Skeletal muscle tissue (tissue), 4 donors: ENCODE data around the gene ID1. TPM values are rescaled to one million over a fixed set of nuclear protein-coding genes. Genes with fewer than 3 reads are reported as not detected.

Experiments
- H3K27ac ChIP-seq: one replicate; pipeline ENCODE4 v1.7.0; 2013; ENCODE audit warnings: mild to moderate bottlenecking, low read depth, low read length, inconsistent platforms
- H3K27me3 ChIP-seq, 3 donors: one replicate each; pipeline ENCODE4 v1.7.0; 2013; ENCODE audit warnings: low read length in 3 of 3; ENCODE audit not compliant: control insufficient read depth in 3 of 3, insufficient read depth in 3 of 3
- H3K36me3 ChIP-seq, 3 donors: one replicate each; pipeline ENCODE4 v1.7.0; 2013; ENCODE audit warnings: low read length in 3 of 3; ENCODE audit not compliant: control insufficient read depth in 3 of 3, insufficient read depth in 3 of 3
- H3K4me1 ChIP-seq, 3 donors: one replicate each; pipeline ENCODE4 v1.7.0; 2013; ENCODE audit warnings: low read length in 3 of 3, mild to moderate bottlenecking in 3 of 3; ENCODE audit not compliant: control insufficient read depth in 3 of 3, insufficient read depth in 3 of 3
- H3K4me3 ChIP-seq, 3 donors: one replicate each; pipeline ENCODE4 v1.7.0; 2013; ENCODE audit warnings: low read length in 3 of 3
- H3K9ac ChIP-seq, 3 donors: one replicate each; pipeline ENCODE4 v1.7.0; 2013; ENCODE audit warnings: low read length in 3 of 3, mild to moderate bottlenecking in 3 of 3, moderate library complexity in 2 of 3, low read depth in 1 of 3
- H3K9me3 ChIP-seq, 3 donors: one replicate each; pipeline ENCODE4 v1.7.0; 2013; ENCODE audit warnings: low read length in 3 of 3; ENCODE audit not compliant: control insufficient read depth in 3 of 3
- total RNA-seq: library from RNA; depleted of rRNA; stranded (reverse); fragments of >200 nt; gene quantifications from one replicate; pipeline ENCODE4 v1.2.3, GENCODE V29; 2014
- donor health status: Osteomylitis.

The ID1 gene
- total RNA-seq, 1 donor from 2014 or later = 136 TPM

DNA sequence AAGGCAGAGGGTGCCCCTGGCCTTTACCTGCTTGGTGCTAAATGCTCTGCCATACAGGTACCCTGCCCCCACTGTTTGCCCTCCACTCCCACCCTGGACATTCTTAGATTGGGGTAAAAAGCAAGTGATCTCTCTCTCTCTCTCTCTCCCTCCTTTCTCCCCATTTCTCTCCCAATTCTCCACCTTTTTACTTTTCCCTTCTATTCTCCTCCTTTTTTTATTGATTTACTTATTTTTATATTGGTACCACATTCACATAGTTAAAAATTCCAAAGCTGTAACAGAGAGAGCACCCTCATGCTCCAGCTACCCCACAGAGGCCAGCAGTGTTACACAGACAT, 37.7 kb upstream of the ID1 start:
- Histone ChIP-seq H3K27me3 (no peaks in the 10 kb centered on the region), H3K36me3 (peaks cover 23 to 43% (median 31%) of the 10 kb centered on the region in 3 donors), H3K9me3 (no peaks in the 10 kb centered on the region), H3K27ac (peak overlapping the region; percentile 19), H3K9ac (no peak overlapping the region), H3K4me3 (no peak overlapping the region), H3K4me1 (peaks cover 21 to 31% (median 29%) of the 10 kb centered on the region in 3 donors)

DNA sequence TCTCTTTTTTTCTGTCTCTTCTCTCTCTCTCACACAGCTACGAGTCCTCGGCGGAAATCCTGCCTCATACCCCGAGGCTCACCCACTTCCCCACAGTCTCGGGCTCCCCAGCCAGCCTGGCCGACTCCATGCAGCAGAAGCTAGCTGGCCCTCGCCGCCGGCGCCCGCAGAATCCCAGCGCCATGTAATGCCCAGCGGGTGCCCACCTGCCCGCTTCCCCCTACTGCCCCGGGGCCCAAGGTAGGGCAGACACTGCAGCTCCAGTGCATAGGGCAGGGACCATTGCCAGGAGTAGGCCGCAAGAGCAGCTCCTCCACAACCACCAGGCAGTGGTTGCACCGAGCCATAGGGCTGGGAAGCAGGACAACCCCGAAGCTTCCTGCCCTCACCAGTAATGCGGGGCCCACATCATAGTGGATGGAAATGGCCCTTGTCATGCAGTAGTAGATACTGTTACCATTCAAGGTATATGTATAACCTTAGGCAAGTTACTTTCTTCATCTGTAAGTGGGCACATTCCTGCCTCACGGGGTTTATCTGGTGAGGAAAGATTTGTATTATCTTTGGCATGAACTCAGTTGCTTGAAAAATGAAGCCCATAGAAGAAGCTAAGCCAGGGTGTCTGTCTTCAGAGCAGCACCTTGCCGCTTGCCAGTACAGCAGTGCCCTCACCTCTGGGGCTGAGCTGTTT, 36.9 kb upstream of the ID1 start:
- no peak overlapping the region for H3K9ac ChIP-seq
- no peaks in the 10 kb centered on the region for H3K9me3 ChIP-seq
- H3K4me3 ChIP-seq = no peak overlapping the region
- peaks cover 21 to 30% (median 27%) of the 10 kb centered on the region in 3 donors for H3K4me1 ChIP-seq
- H3K27me3 ChIP-seq = no peaks in the 10 kb centered on the region
- no peak overlapping the region for H3K27ac ChIP-seq
- H3K36me3 ChIP-seq = peaks cover 16 to 37% (median 24%) of the 10 kb centered on the region in 3 donors

DNA sequence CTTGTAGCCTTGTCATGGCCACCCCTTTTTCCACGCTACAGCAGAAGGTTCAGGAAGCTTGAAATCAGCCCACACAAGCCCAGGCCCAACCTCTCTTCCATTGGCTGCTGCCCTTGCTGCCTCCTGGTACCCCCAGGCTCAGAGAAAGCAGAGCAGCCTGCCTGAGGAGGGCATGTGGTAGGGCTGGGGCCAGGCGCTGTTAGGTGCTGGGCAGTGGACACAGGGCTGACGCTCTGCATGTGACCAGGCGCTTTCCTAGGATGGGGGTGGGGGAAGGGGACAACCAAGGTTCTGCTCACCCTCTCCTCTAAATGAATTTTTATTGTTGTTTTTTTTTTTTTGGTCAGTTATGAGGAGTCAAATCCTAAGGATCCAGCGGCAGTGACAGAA, 36.3 kb upstream of the ID1 start:
- Histone ChIP-seq H3K9me3 (no peaks in the 10 kb centered on the region), H3K9ac (no peak overlapping the region), H3K27ac (no peak overlapping the region), H3K4me3 (no peak overlapping the region), H3K4me1 (peaks cover 27 to 35% (median 32%) of the 10 kb centered on the region in 3 donors), H3K36me3 (peaks cover 16 to 35% (median 21%) of the 10 kb centered on the region in 3 donors), H3K27me3 (no peaks in the 10 kb centered on the region)

DNA sequence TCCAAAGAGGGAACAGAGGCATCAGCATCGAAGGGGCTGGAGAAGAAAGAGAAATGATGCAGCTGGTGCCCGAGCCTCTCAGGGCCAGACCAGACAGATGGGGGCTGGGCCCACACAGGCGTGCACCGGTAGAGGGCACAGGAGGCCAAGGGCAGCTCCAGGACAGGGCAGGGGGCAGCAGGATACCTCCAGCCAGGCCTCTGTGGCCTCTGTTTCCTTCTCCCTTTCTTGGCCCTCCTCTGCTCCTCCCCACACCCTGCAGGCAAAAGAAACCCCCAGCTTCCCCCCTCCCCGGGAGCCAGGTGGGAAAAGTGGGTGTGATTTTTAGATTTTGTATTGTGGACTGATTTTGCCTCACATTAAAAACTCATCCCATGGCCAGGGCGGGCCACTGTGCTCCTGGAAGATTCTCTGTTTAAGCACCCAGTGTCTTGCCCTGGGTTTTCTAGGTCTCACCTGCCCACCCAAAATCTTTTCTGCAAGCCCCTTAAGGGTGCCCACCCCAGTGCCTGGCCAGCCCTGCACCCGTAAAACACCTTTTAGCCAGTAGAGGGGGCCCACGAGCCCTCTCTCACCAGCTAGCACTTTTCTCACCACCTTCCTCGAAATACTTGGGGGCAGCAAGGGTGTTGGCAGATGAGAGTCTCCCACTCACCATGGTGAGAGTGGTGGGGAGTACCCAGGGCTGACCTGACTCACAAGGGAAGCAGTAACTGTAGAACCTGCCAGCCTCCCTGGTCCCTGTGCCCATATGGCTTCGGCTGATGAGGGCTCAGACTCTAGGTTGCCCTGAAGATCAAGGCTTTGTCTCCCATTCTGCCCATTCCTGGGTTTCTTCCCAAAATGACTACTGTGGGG, 35.7 kb upstream of the ID1 start:
- Histone ChIP-seq H3K27me3 (no peaks in the 10 kb centered on the region), H3K4me3 (peak overlapping the region in 1 of 3 donors; percentile 13), H3K4me1 (peaks cover 28 to 38% (median 33%) of the 10 kb centered on the region in 3 donors), H3K27ac (peak overlapping the region; percentile 42), H3K9me3 (no peaks in the 10 kb centered on the region), H3K36me3 (peaks cover 12 to 30% (median 16%) of the 10 kb centered on the region in 3 donors), H3K9ac (peak overlapping the region in 1 of 3 donors; percentile 57)

DNA sequence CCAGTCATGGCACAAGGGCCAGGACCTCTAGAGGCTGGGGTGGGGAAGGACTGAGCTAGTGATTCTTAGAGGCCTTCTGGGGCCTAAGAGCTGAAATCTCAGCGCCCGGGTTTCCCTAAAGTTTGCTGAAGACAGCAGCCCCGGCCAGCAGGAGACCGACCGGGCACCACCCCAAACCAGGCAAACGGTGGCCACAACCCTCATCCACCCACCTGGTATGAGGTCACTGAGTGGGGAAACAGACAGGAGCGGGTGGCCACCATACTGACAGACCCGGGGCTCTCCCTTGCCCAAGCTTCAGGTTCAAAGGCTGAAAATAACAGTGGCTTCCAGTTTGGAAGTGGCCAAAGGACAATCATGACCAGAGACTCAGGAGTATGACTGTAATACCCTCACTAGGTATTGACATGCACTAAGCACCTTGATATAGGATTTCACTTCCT, 35.0 kb upstream of the ID1 start:
- Histone ChIP-seq H3K9ac (peak overlapping the region in 2 of 3 donors; percentile 22 to 57), H3K27ac (peak overlapping the region; percentile 42), H3K9me3 (no peaks in the 10 kb centered on the region), H3K27me3 (no peaks in the 10 kb centered on the region), H3K4me1 (peaks cover 28 to 38% (median 33%) of the 10 kb centered on the region in 3 donors), H3K36me3 (peaks cover 10 to 28% (median 15%) of the 10 kb centered on the region in 3 donors), H3K4me3 (no peak overlapping the region)

DNA sequence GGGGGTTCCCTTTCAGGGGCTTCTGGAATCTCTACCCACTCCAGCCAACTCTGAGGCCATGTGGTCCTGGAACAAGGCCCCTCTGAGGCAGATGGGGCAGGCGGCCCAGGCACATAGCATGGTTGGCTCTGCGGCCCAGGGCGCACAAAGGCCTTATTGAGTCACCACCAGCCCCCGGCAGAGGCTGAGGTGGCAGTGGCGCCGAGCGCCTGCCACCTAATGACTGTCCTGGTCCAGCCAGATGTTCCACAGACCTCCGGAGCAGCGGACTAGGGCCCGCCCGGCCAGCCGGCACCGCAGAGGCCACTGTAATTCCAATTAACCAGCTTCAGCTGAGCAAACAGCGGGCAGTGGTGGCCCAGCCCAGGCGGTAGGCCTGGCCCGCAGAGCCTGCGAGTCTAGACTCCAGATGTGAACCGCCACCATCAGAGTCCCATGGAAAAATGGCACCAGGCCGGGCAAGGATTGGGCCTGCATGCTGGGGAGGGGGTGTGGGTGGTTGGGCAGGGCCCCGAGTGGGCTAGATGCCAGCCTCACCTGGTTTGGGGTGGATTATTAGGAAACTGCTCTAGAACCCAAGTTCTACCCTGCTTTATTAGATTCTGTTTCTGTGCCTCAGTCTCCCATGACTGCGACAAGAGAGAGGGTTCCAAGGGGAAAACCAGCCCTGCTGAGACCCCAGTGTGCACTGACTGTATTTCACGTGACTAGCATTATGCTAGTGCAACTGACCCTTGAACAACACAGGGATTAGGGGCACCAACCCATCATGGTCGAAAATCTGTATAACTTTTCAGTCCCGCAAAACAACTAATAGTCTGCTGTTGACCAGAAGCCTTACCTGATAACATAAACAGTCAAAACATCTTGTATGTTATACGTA, 34.1 kb upstream of the ID1 start:
- Histone ChIP-seq H3K27ac (peak overlapping the region; percentile 42), H3K27me3 (no peaks in the 10 kb centered on the region), H3K4me3 (no peak overlapping the region), H3K9me3 (no peaks in the 10 kb centered on the region), H3K9ac (peak overlapping the region in 2 of 3 donors; percentile 22 to 25), H3K4me1 (peaks cover 28 to 38% (median 33%) of the 10 kb centered on the region in 3 donors), H3K36me3 (peaks cover 9 to 25% (median 13%) of the 10 kb centered on the region in 3 donors)

DNA sequence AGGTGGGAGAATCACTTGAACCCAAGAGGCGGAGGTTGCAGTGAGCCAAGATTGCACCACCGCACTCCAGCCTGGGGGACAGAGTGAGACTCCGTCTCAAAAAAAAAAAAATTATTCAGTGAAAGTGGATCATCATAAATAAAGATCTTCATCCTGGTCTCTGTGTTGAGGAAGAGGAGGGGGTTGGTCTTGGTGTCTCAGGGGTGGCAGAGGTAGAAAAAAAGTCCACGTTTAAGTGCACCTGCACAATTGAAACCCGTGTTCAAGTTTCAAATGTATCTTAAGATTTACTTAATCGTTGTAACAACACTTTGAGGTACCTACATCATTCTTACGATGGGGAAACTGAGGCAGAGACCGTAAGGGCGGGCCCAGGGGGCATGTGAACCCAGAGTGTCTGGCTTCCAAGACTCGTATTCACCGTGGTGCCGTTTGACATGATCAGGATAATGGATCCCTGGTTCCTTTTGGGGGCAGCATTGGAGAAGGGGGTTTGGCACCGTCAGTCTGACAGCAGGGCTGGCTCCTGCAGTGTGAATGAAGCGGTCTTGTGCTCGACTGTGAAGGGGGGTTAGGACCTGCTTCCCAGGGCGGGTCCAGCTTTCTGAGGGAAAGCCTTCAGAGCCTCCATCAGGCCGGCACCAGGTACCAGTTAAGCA, 32.9 kb upstream of the ID1 start:
- H3K4me3 ChIP-seq = peak overlapping the region; percentile 74 to 89 (median 84)

DNA sequence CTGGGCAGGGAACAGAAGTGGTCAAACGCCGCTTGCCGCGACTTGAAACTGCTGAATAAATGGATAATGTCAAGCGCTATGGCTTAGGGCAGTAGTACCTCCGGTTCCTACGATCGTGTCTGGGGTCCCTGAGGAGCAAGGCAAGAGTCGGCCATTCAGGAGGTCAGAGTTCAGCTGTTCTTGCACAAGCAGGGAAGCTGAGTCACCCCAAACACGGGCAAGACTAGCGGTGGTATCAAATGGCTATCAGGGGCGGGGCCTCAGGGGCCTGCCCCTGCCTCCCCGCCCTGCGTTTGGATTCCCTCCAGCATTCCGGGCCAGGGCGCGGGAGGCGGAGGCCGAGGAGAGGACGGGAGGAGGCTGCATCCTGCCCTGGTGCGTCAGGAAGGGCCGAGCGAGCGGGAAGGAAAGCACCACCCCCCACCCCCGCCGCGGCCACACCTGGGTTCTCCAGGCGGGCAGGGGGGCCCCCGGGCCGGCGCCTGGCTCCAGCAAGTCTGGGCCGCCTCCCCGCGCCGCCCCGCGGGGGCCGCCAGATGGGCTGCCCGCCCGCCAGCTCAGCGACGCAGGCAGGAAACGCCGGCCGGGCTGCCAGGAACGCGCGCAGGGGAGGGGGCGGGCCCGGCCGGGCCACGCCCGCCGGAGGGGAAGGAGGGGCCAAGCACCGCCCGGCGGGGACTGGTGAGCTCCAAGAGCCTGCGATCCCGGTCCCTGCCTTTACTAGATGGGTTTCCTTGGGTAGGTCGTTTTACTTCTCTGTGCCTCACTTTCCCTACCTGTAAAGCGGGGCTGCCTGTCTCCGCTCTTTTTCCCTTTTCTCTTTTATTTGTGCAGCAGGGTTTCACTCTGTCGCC, 32.2 kb upstream of the ID1 start:
- Histone ChIP-seq H3K27me3 (no peaks in the 10 kb centered on the region), H3K9me3 (no peaks in the 10 kb centered on the region), H3K9ac (peak overlapping the region; percentile 86 to 92 (median 89)), H3K4me1 (peaks cover 23 to 36% (median 28%) of the 10 kb centered on the region in 3 donors), H3K4me3 (peak overlapping the region; percentile 83 to 89 (median 84)), H3K36me3 (peaks cover 0 to 11% (median 4%) of the 10 kb centered on the region in 3 donors), H3K27ac (peak overlapping the region; percentile 98)

More for the DNA sequence above, 32.9 kb upstream of the ID1 start:
- H3K4me1 ChIP-seq = peaks cover 23 to 36% (median 28%) of the 10 kb centered on the region in 3 donors
- no peaks in the 10 kb centered on the region for H3K27me3 ChIP-seq
- peak overlapping the region; percentile 98 for H3K27ac ChIP-seq
- no peaks in the 10 kb centered on the region for H3K9me3 ChIP-seq
- H3K9ac ChIP-seq = peak overlapping the region; percentile 86 to 92 (median 89)
- peaks cover 4 to 18% (median 6%) of the 10 kb centered on the region in 3 donors for H3K36me3 ChIP-seq
